Measurements from ENCODE around the gene LHX6.

LHX6 gene

GRCh38 chr9:122215663-122216062 lies 13.1 kb downstream of the LHX6 start:
- H3K27ac ChIP-seq, result no peak overlapping the region
- TF ChIP-seq ZFX (IDR thresholded peaks at IDR 0.05; ENCODE audit: borderline replicate concordance) (no peak), CTCF (IDR thresholded peaks at IDR 0.05) (no peak)

GRCh38 chr9:122214507-122214906 lies 14.2 kb downstream of the LHX6 start:
- no peak overlapping the region for H3K27ac ChIP-seq
- TF ChIP-seq CTCF (IDR thresholded peaks at IDR 0.05) (no peak), ZFX (IDR thresholded peaks at IDR 0.05; ENCODE audit: borderline replicate concordance) (no peak)

DNA sequence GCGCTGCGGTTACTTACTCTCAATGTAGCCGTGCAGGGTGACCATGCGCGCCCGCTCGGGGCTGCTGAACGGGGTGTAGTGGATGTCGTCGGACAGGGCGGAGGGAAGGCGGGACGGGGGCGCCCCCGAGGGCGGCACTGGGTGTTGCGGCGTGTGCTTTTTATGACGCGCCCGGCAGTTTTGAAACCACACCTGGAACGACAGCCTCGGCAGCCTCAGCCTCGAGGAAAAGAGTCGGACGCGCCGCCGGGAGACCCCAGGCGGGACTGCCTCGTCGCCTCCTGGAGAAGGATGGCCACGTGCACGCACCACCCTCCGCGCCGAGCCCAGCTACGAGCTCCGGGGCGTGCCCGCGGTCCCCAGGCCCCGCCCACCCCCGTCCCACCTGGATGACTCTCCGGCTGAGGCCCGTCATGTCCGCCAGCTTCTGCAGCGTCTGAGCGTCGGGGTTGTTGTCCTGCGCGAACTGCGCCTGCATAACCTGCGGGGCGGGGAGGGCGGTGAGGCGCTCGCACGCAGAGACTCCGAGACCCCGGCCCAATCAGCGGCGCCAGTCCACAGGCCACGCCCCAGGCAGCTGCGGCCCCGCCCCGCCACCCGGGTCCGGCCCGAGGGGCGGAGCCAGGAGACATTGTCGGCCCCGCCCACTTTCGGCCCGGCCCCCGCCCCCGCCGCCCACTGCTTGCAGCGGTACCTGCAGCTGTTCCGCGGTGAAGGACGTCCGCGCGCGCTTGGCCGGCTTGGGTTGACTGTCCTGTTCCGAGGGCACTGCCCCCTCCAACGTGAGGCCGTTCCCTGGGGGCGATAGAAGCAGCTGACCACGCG lies 15.0 kb downstream of the LHX6 start:
- TF ChIP-seq CTCF (IDR thresholded peaks at IDR 0.05), result no peak
- no peak for TF ChIP-seq ZFX (IDR thresholded peaks at IDR 0.05; ENCODE audit: borderline replicate concordance)
- H3K27ac ChIP-seq, result peak overlapping the region; percentile 44; the same call in 1 of the 2 replicates

GRCh38 chr9:122213102-122213588 lies 15.6 kb downstream of the LHX6 start:
- peak overlapping the region; percentile 44; the same call in 1 of the 2 replicates for H3K27ac ChIP-seq

DNA sequence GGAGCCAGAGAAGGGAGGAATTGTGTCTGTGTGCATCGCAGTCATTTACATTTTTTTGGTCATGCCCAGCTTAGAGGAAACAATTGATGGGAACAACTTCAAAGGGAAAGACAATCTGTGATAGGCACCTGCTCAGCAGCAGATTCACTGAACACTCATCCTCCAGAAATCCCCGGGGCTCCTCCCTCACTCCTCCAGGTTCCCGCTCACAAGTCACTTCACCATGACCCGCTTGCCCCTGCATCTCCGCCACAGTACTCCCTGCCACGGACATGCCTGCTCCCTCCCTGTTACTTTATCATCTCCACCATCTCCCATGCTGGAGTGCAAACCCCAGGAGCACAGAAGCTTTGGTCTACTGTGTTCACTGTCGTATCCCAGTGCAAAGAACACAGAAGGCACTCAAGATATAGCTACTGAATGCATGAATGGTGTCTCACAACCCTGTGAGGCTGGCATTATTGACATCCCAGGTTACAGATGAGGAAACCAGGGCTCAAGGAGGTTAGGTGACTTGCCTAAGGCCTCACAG lies 16.2 kb downstream of the LHX6 start:
- TF ChIP-seq CTCF (IDR thresholded peaks at IDR 0.05) (no peak), ZFX (IDR thresholded peaks at IDR 0.05; ENCODE audit: borderline replicate concordance) (no peak)
- H3K27ac ChIP-seq, result no peak overlapping the region

More at GRCh38 chr9:122213102-122213588, 15.6 kb downstream of the LHX6 start:
- TF ChIP-seq CTCF (IDR thresholded peaks at IDR 0.05) (no peak), ZFX (IDR thresholded peaks at IDR 0.05; ENCODE audit: borderline replicate concordance) (no peak)

DNA sequence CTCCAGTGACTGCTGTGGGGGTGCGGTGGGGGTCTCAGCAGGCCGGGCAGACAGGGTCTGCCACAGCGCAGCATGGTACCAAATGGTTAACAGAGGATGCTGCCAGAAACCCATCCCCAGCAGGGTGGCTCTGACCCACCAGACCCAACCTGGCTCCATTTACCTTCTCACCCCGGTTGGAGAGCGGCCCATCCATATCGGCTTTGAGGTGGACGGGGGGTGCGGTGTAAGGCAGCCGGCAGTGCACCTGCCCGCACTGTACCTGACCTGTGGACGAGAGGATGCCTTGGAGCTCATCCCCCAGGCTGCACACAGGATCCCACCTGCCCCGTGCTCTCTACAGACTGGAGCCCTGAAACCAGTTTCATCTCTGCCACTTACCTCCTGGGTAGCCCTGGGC lies 19.3 kb downstream of the LHX6 start:
- TF ChIP-seq ZFX (IDR thresholded peaks at IDR 0.05; ENCODE audit: borderline replicate concordance), result no peak
- TF ChIP-seq CTCF (IDR thresholded peaks at IDR 0.05), result no peak
- H3K27ac ChIP-seq, result no peak overlapping the region

DNA sequence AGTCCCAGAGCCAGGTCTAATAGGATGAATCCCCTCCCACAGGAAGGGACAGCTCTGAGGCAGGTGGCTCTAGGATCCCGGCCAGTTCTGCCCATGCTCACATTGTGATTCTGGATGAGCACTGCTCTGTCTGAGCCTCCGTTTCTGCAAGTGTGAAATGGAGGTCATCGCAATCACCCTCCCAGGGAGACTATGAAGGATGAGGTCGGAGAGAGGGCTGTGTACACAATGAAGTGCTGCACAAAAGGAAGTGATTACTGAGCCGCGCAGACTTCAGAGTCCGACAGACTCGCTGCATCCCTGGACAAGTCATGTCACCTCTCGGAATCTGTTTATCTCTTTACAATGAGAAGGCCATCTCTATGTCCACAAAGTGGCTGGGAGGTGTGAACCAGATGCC lies 21.7 kb downstream of the LHX6 start:
- H3K27ac ChIP-seq, result no peak overlapping the region
- TF ChIP-seq ZFX (IDR thresholded peaks at IDR 0.05; ENCODE audit: borderline replicate concordance), result no peak
- TF ChIP-seq CTCF (IDR thresholded peaks at IDR 0.05), result no peak

Data from 22Rv1 (cell line).